Activated CD8-positive, alpha-beta memory T cell treated with anti-CD3 and anti-CD28 coated beads, Interleukin-2, amount 50 U/mL, for 4 hours (primary cell): ENCODE measurements around the gene SCAF11.
"Not testable (repeated sequence)": the region's sequence is repeated elsewhere in the genome, so short reads cannot be mapped to it uniquely, and the experiment has no call there.

Experiments
- DNase-seq: peaks from one replicate; pipeline ENCODE4 v3.0.0-alpha.2; 2020

Gene SCAF11

GRCh38 chr12:45990468-45991283 is at the start of gene SCAF11:
SCAF11 (minus strand) TSS chr12:45990574; CDS start chr12:45964167, 26,407 bp downstream.
- DNase-seq: peak; percentile 100

GRCh38 chr12:46037066-46037465 is 46.7 kb upstream of the SCAF11 start:
- not testable (repeated sequence) for DNase-seq

GRCh38 chr12:46027172-46027571 is 36.8 kb upstream of the SCAF11 start:
- no peak for DNase-seq

GRCh38 chr12:46024099-46024498 is 33.7 kb upstream of the SCAF11 start:
- no peak for DNase-seq

GRCh38 chr12:46020768-46021167 is 30.4 kb upstream of the SCAF11 start:
- DNase-seq: no peak

GRCh38 chr12:46018712-46019111 is 28.3 kb upstream of the SCAF11 start:
- not testable (repeated sequence) for DNase-seq

GRCh38 chr12:46017866-46018375 is 27.5 kb upstream of the SCAF11 start:
- DNase-seq: not testable (repeated sequence)

GRCh38 chr12:46005823-46006222 is 15.4 kb upstream of the SCAF11 start:
- no peak for DNase-seq

- no peak for DNase-seq
Observed at GRCh38 chr12:46005151-46005797, 14.9 kb upstream of the SCAF11 start.

GRCh38 chr12:46004715-46005114 is 14.3 kb upstream of the SCAF11 start:
- DNase-seq: no peak

GRCh38 chr12:46000076-46000475 is 9.7 kb upstream of the SCAF11 start:
- not testable (repeated sequence) for DNase-seq

- DNase-seq: no peak
Observed at GRCh38 chr12:45994736-45995135, 4.4 kb upstream of the SCAF11 start.

- peak; percentile 65 for DNase-seq
Observed at GRCh38 chr12:45991284-45992249, 1.2 kb upstream of the SCAF11 start.

GRCh38 chr12:45989721-45990467 is 480 bp downstream of the SCAF11 start:
- DNase-seq: peak; percentile 53

- no peak for DNase-seq
Observed at GRCh38 chr12:45989287-45989686, 1.1 kb downstream of the SCAF11 start.

- DNase-seq: no peak
Observed at GRCh38 chr12:45988264-45988663, 2.1 kb downstream of the SCAF11 start.

GRCh38 chr12:45987340-45987727 is 3.0 kb downstream of the SCAF11 start:
- DNase-seq: no peak

- DNase-seq: no peak
Observed at GRCh38 chr12:45986641-45987339, 3.6 kb downstream of the SCAF11 start.

GRCh38 chr12:45981075-45981837 is 9.1 kb downstream of the SCAF11 start:
- DNase-seq: no peak

- no peak for DNase-seq
Observed at GRCh38 chr12:45980540-45980939, 9.8 kb downstream of the SCAF11 start.

- no peak for DNase-seq
Observed at GRCh38 chr12:45978108-45978507, 12.3 kb downstream of the SCAF11 start.
